Measurements from ENCODE around the gene TMEM63B.

DNA sequence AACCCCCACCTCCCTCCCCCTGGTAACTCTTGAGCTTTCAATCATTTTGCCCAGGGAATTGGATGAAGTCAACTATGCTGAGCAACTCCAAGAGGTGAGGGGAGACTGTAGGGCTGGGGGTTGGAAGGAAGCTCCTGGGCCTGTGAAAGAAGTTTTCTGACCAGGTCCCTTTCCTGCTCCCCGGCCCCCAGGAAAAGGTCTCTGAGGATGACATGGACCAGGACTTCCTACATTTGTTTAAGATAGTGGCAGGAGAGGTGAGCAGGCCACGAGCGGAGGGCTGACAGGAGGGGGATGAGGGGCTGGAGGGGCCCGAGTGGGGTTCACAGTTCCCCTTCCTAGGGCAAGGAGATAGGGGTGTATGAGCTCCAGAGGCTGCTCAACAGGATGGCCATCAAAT is 53.1 kb downstream of the TMEM63B start:
- TF ChIP-seq, protein P1, sequence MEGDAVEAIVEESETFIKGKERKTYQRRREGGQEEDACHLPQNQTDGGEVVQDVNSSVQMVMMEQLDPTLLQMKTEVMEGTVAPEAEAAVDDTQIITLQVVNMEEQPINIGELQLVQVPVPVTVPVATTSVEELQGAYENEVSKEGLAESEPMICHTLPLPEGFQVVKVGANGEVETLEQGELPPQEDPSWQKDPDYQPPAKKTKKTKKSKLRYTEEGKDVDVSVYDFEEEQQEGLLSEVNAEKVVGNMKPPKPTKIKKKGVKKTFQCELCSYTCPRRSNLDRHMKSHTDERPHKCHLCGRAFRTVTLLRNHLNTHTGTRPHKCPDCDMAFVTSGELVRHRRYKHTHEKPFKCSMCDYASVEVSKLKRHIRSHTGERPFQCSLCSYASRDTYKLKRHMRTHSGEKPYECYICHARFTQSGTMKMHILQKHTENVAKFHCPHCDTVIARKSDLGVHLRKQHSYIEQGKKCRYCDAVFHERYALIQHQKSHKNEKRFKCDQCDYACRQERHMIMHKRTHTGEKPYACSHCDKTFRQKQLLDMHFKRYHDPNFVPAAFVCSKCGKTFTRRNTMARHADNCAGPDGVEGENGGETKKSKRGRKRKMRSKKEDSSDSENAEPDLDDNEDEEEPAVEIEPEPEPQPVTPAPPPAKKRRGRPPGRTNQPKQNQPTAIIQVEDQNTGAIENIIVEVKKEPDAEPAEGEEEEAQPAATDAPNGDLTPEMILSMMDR (conservative IDR thresholded peaks at IDR 0.05 in 1 of 2, IDR thresholded peaks at IDR 0.05 in 1 of 2; ENCODE audit: extremely low read depth in 1 of 2, insufficient read depth in 1 of 2, low read depth in 1 of 2, low read length in 2 of 2): no peak
- no peak for TF ChIP-seq EZH2 (IDR thresholded peaks at IDR 0.05; ENCODE audit: borderline replicate concordance, low read length)

All from mammary epithelial cell (primary cell).